Measurements from ENCODE around the gene TCF7L1.
"Not testable (repeated sequence)": the region's sequence is repeated elsewhere in the genome, so short reads cannot be mapped to it uniquely, and the experiment has no call there.

TCF7L1 gene

GRCh38 chr2:85180322-85181133 lies 47.3 kb downstream of the TCF7L1 start:
- FAIRE-seq (no peak), DNase-seq (ENCODE audit: insufficient read length, low spot score) (no peak)

GRCh38 chr2:85181134-85181631 lies 48.0 kb downstream of the TCF7L1 start:
- no peak for DNase-seq (ENCODE audit: insufficient read length, low spot score)
- FAIRE-seq: no peak

DNA sequence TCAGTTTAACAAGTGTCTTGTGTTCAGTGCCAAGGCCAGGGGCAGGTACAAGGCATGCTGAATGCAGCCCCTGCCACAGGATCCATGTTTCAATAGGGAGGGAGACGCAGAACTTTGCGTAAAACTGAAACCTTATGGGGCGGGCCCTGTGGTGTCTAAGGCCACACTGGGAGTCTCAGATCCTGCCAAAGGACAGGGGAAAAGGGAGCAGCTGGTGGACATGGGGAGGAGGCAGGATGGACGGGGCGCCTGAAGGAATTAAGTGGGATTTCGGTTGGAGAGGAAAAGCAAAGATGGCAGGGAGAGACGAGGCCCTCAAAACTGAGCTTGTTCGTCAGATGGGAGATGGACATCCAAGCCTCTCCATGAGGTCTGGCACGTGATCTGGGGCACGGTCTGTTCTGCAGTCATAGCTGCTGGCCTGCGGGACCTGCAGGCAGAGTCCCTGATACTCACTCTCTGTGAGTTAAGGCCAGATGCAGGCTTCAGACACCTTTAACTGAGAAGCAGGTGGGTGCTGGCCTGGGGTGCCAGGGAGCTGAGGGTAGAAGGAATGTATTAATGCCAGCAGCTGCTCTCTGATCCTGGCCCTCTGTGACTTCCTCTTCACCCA lies 48.8 kb downstream of the TCF7L1 start:
- DNase-seq (ENCODE audit: insufficient read length, low spot score) (no peak), FAIRE-seq (no peak)

GRCh38 chr2:85183076-85183475 lies 49.9 kb downstream of the TCF7L1 start:
- no peak for FAIRE-seq
- DNase-seq (ENCODE audit: insufficient read length, low spot score): no peak

GRCh38 chr2:85183479-85183878 lies 50.3 kb downstream of the TCF7L1 start:
- DNase-seq (ENCODE audit: insufficient read length, low spot score): no peak
- FAIRE-seq: no peak

- no peak for FAIRE-seq
Measured at GRCh38 chr2:85184231-85184630, 51.0 kb downstream of the TCF7L1 start.

GRCh38 chr2:85184990-85185389 lies 51.8 kb downstream of the TCF7L1 start:
- DNase-seq (ENCODE audit: insufficient read length, low spot score) (no peak), FAIRE-seq (no peak)

More at GRCh38 chr2:85184231-85184630, 51.0 kb downstream of the TCF7L1 start:
- no peak for DNase-seq (ENCODE audit: insufficient read length, low spot score)

GRCh38 chr2:85185431-85185940 lies 52.3 kb downstream of the TCF7L1 start:
- FAIRE-seq: no peak
- DNase-seq (ENCODE audit: insufficient read length, low spot score): no peak

GRCh38 chr2:85187069-85187468 lies 53.9 kb downstream of the TCF7L1 start:
- DNase-seq (ENCODE audit: insufficient read length, low spot score): no peak
- FAIRE-seq: no peak

GRCh38 chr2:85188852-85189251 lies 55.7 kb downstream of the TCF7L1 start:
- no peak for FAIRE-seq
- no peak for DNase-seq (ENCODE audit: insufficient read length, low spot score)

DNA sequence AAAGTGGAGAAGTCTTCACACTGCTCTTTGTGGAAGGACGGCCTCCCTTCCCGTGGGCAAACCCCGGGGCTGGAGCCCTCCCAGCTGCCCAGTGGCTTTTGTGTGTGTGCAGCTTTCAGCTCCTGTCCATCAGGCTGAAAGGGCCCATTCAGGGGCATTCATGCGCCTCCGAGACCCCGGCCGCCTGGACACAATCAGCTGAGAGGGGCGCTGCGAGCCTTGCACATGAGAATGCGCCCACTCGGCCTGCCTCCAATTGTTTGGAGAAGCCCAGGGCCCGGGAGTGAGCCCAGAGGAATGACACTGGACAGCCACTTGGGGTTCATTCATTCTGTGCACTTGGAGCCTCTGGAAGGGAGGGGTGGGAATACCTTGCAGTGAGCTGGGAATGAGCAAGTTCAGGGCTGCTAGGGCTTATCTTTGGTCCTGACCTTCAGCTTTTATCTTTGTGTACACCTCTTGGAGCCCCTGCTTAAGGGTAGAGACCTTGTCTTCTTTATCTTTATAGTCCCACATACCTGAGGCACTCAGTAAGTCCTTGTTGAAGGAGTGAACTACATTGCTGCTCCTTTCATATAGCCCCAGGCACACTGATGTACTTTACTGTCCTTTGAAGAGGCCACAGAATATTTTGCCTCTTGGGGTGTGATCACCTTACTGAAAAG lies 56.5 kb downstream of the TCF7L1 start:
- DNase-seq (ENCODE audit: insufficient read length, low spot score) (no peak), FAIRE-seq (no peak)

DNA sequence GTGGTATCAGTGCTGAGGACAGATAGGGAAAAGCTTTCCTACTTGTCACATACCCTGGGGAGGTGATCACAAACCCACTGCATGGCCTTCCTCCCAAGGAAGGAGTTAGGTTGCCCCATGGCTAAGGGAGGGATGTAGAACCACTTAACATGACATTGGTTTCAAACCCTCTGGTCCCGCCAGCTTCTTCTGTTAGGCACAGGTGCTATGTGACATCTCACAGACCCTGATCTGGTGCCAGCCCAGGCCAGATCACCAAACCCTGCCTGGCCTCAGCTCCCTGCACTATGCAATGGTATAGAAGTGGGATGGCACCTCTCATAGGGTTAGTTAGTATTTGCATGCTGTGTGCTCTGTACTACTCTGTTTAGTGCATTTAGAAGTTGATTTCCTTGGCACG lies 58.0 kb downstream of the TCF7L1 start:
- DNase-seq (ENCODE audit: insufficient read length, low spot score) (no peak), FAIRE-seq (no peak)

- FAIRE-seq: no peak
- DNase-seq (ENCODE audit: insufficient read length, low spot score): no peak
Measured at GRCh38 chr2:85194780-85195480, 61.7 kb downstream of the TCF7L1 start.

- no peak for FAIRE-seq
- DNase-seq (ENCODE audit: insufficient read length, low spot score): no peak
Measured at GRCh38 chr2:85195956-85196355, 62.8 kb downstream of the TCF7L1 start.

- no peak for DNase-seq (ENCODE audit: insufficient read length, low spot score)
- FAIRE-seq: no peak
Measured at GRCh38 chr2:85199698-85200097, 66.5 kb downstream of the TCF7L1 start.

GRCh38 chr2:85209887-85210286 lies 76.7 kb downstream of the TCF7L1 start:
- FAIRE-seq: no peak

DNA sequence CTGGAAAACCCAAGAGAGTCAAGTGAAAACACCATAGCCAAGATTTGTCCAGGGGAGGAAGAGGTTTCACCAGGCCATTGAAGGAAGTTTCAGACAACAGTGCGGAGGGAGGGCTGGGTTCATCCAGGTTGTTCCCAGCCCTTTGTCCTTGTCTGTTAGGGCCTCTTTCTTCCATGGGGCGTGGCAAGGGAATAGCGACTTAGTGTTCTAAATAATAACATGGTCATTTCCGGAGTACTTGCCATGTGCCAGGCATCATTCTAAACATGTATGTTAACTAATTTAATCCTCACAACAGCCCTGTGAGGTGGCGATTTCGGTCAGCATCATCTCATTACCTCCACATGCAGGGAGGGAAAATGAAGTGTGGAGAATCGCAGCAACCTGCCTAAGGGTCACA lies 77.3 kb downstream of the TCF7L1 start:
- FAIRE-seq: no peak
- no peak for DNase-seq (ENCODE audit: insufficient read length, low spot score)

More at GRCh38 chr2:85209887-85210286, 76.7 kb downstream of the TCF7L1 start:
- DNase-seq (ENCODE audit: insufficient read length, low spot score): no peak

DNA sequence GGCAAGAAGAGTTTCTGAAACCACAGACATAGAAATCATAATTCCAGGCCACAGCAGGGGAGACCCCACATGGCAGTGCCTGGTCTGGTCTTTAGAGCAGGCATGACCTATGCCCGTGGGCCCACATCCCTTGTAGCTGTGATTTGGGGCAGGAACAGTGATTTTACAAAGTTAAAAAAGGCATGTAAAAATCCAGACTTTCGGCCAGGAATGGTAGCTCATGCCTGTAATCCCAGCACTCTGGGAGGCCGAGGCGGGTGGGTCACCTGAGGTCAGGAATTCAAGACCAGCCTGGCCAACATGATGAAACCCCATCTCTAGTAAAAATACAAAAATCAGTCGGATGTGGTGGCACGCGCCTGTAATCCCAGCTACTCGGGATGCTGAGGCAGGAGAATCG lies 78.4 kb downstream of the TCF7L1 start:
- not testable (repeated sequence) for DNase-seq (ENCODE audit: insufficient read length, low spot score); FAIRE-seq

- FAIRE-seq (no peak), DNase-seq (ENCODE audit: insufficient read length, low spot score) (no peak)
Measured at GRCh38 chr2:85212841-85213240, 79.6 kb downstream of the TCF7L1 start.

- no peak for DNase-seq (ENCODE audit: insufficient read length, low spot score)
- no peak for FAIRE-seq
Measured at GRCh38 chr2:85213404-85213803, 80.2 kb downstream of the TCF7L1 start.

All from GM19239 (cell line).